A549 (cell line): ENCODE results near the gene YBX2. TPM values are rescaled to one million over a fixed set of nuclear protein-coding genes. Genes with fewer than 3 reads are reported as not detected.

Experiments used
- ATAC-seq, 2 experiments: fragments of 200-7000 bp in 1 of 2; fragments of >200 bp in 1 of 2; cut with Nextera tagmentation in 1 of 2; cut with Tn5 transposase in 1 of 2; 3 replicates each; pipeline versions ENCODE4 v1.8.0 to v1.9.1; 2018 to 2020; ENCODE audit warnings: mild to moderate bottlenecking in 1 of 2, moderate library complexity in 1 of 2
- CTCF ChIA-PET: fragments of 300-600 bp; sonication (Branson Sonifier 250); formaldehyde crosslinking; extraction: SDS; loops from one replicate; lab custom pipeline; 2021; ENCODE audit warnings: antibody characterized with exemption, inconsistent platforms; lab: Yijun Ruan, JAX
- POLR2A ChIA-PET: fragments of 350-600 bp; formaldehyde crosslinking; extraction: SDS; loops from one replicate; lab custom pipeline; 2021; ENCODE audit warnings: antibody characterized with exemption, inconsistent platforms; lab: Yijun Ruan, JAX
- DNase-seq, 2 experiments: peaks; one replicate each; pipeline versions ENCODE4 v3.0.0 to v3.0.0-alpha.2; 2011 to 2016; ENCODE audit warnings: low read depth in 1 of 2, low spot score in 1 of 2
- FAIRE-seq: peaks from 2 replicates; lab custom pipeline; 2011; peaks lifted over from hg19 to GRCh38; lab: Jason Lieb, UNC
- H3K27ac ChIP-seq, 2 experiments: fragments of >200 bp; sonication (Bioruptor Twin); formaldehyde crosslinking; 3 replicates each; pipeline ENCODE4 v1.5.1; 2016 to 2017
- H3K4me1 ChIP-seq: fragments of >200 bp; sonication (Bioruptor Twin); formaldehyde crosslinking; 3 replicates; pipeline ENCODE4 v1.6.1; 2016
- H3K4me2 ChIP-seq: fragments of >200 bp; sonication (Bioruptor Twin); formaldehyde crosslinking; 3 replicates; pipeline ENCODE4 v1.6.1; 2016
- H3K4me3 ChIP-seq: fragments of >200 bp; sonication (Bioruptor Twin); formaldehyde crosslinking; 3 replicates; pipeline ENCODE4 v1.5.1; 2016
- H3K9me3 ChIP-seq: fragments of >200 bp; sonication (Bioruptor Twin); formaldehyde crosslinking; 3 replicates; pipeline ENCODE4 v1.6.1; 2016
- BHLHE40 ChIP-seq: IDR thresholded peaks from 2 replicates; pipeline ENCODE4 v1.6.1; 2012; ENCODE audit warnings: low read depth, low read length, inconsistent platforms
- CHD2 ChIP-seq: fragments of 150-350 bp; IDR thresholded peaks from 2 replicates; pipeline ENCODE4 v1.6.1; 2014; ENCODE audit warnings: low read length; ENCODE audit not compliant: partially characterized antibody
- CHD4 ChIP-seq: fragments of 200-600 bp; sonication (generic); IDR thresholded peaks from 2 replicates; pipeline ENCODE4 v1.6.1; 2016; ENCODE audit warnings: antibody characterized with exemption, mild to moderate bottlenecking, borderline replicate concordance
- E2F6 ChIP-seq: IDR thresholded peaks from 2 replicates; pipeline ENCODE4 v1.6.1; 2012; ENCODE audit warnings: low read depth, borderline replicate concordance
- EHF ChIP-seq: fragments of 250-450 bp; sonication (Bioruptor Pico); IDR thresholded peaks from 2 replicates; pipeline ENCODE4 v1.5.0; 2020; ENCODE audit warnings: mild to moderate bottlenecking
- FOSL2 ChIP-seq, 2 experiments: fragments of 450-650 bp in 1 of 2; fragments of >200 bp in 1 of 2; sonication (Bioruptor Twin) in 1 of 2; formaldehyde crosslinking; IDR thresholded peaks; 2 replicates each; pipeline versions ENCODE4 v1.5.0 to v1.6.1; 2016 to 2020; ENCODE audit warnings: mild to moderate bottlenecking in 1 of 2, moderate library complexity in 1 of 2
- GATA3 ChIP-seq: IDR thresholded peaks from 2 replicates; pipeline ENCODE4 v1.6.1; 2012; ENCODE audit warnings: borderline replicate concordance
- HOXA7 ChIP-seq: fragments of 250-450 bp; sonication (Bioruptor Pico); IDR thresholded peaks from 2 replicates; pipeline ENCODE4 v1.5.0; 2020; ENCODE audit warnings: mild to moderate bottlenecking, moderate library complexity
- HOXB5 ChIP-seq: fragments of 250-450 bp; sonication (Bioruptor Pico); IDR thresholded peaks from 2 replicates; pipeline ENCODE4 v1.5.0; 2020; ENCODE audit warnings: mild to moderate bottlenecking, moderate library complexity
- JUN ChIP-seq, 2 experiments: fragments of >200 bp; sonication (Bioruptor Twin); formaldehyde crosslinking; IDR thresholded peaks; 2 replicates in 1 of 2; 3 replicates in 1 of 2; pipeline ENCODE4 v1.6.1; 2016 to 2017
- JUNB ChIP-seq: fragments of >200 bp; sonication (Bioruptor Twin); formaldehyde crosslinking; IDR thresholded peaks from 2 replicates; pipeline ENCODE4 v1.6.1; 2016
- MYC ChIP-seq: IDR thresholded peaks from 2 replicates; pipeline ENCODE4 v1.6.1; 2012; ENCODE audit warnings: mild to moderate bottlenecking, inconsistent platforms, low read length, improper control_type of control experiment, borderline replicate concordance
- NFE2L2 ChIP-seq: fragments of 150-350 bp; conservative IDR thresholded peaks from 2 replicates; pipeline ENCODE4 v1.6.1; 2014; ENCODE audit warnings: low read length
- PBX3 ChIP-seq: IDR thresholded peaks from 2 replicates; pipeline ENCODE4 v1.6.1; 2012
- PHF8 ChIP-seq: fragments of 200-600 bp; sonication (generic); IDR thresholded peaks from 2 replicates; pipeline ENCODE4 v1.6.1; 2016; ENCODE audit warnings: low read depth, mild to moderate bottlenecking, antibody characterized with exemption, moderate library complexity, borderline replicate concordance
- POLR2A ChIP-seq: IDR thresholded peaks from 2 replicates; pipeline ENCODE4 v1.6.1; 2012; ENCODE audit warnings: mild to moderate bottlenecking, low read length
- POLR2AphosphoS2 ChIP-seq: conservative IDR thresholded peaks from 2 replicates; pipeline ENCODE4 v1.6.1; 2012; ENCODE audit warnings: low read length, improper control_type of control experiment, inconsistent platforms
- RAD21 ChIP-seq, 2 experiments: fragments of >200 bp in 1 of 2; sonication (Bioruptor Twin) in 1 of 2; formaldehyde crosslinking in 1 of 2; IDR thresholded peaks in 1 of 2; conservative IDR thresholded peaks in 1 of 2; 2 replicates in 1 of 2; 3 replicates in 1 of 2; pipeline ENCODE4 v1.6.1; 2012 to 2018; ENCODE audit warnings: inconsistent platforms in 1 of 2
- RARB ChIP-seq: fragments of 250-450 bp; sonication (Bioruptor Pico); IDR thresholded peaks from 2 replicates; pipeline ENCODE4 v1.8.0; 2021; ENCODE audit warnings: mild to moderate bottlenecking, moderate library complexity
- RFX5 ChIP-seq: fragments of 450-650 bp; IDR thresholded peaks from 2 replicates; pipeline ENCODE4 v1.7.1; 2014; ENCODE audit warnings: antibody characterized with exemption, mild to moderate bottlenecking, moderate library complexity
- SMC3 ChIP-seq: fragments of >200 bp; sonication (Bioruptor Twin); formaldehyde crosslinking; IDR thresholded peaks from 3 replicates; pipeline ENCODE4 v1.6.1; 2018; ENCODE audit warnings: inconsistent platforms
- TFCP2L1 ChIP-seq: fragments of 250-450 bp; sonication (Bioruptor Pico); IDR thresholded peaks from 2 replicates; pipeline ENCODE4 v1.5.0; 2021; ENCODE audit warnings: mild to moderate bottlenecking
- TP53 ChIP-seq: fragments of 250-450 bp; sonication (Bioruptor Pico); IDR thresholded peaks from 2 replicates; pipeline ENCODE4 v1.5.0; 2021; ENCODE audit warnings: mild to moderate bottlenecking, moderate library complexity
- WGBS: methylation state at CpG from one replicate; pipeline ENCODE4 v1.1.6; 2017; ENCODE audit errors: missing lambda C conversion rate; 5-methylcytosine and 5-hydroxymethylcytosine counted together
- polyA plus RNA-seq, 4 experiments: library from polyadenylated mRNA; depleted of rRNA in 3 of 4; stranded (reverse); fragments of >200 nt; fragmentation: RNase III in 1 of 4; extraction: RNeasy Plus Mini Kit Qiagen cat#74134 plus additional on column Dnase treatment in 1 of 4; gene quantifications; 2 replicates in 3 of 4; 3 replicates in 1 of 4; pipeline ENCODE4 v1.2.3, GENCODE V29; 2011 to 2017
- TF ChIP-seq, protein P1 (sequence below): fragments of >200 bp; sonication (Bioruptor Twin); formaldehyde crosslinking; IDR thresholded peaks from 3 replicates; pipeline ENCODE4 v1.6.1; 2016
- TF ChIP-seq, protein P2 (sequence below): IDR thresholded peaks from 2 replicates; pipeline ENCODE4 v1.6.1; 2012
- TF ChIP-seq, protein P3 (sequence below): fragments of >200 bp; sonication (Bioruptor Twin); formaldehyde crosslinking; IDR thresholded peaks from 3 replicates; pipeline ENCODE4 v1.5.1; 2016

YBX2 gene
- polyA plus RNA-seq, 2 of the 4 experiments (the other 2 are of a cell fraction): 0.36 to 0.61 TPM

GRCh38 chr17:7254511-7254910 is 39.9 kb downstream of the YBX2 start:
- FAIRE-seq: no peak
- CTCF ChIA-PET: interaction anchor here (1.0 to 5.6 kb wide), 8 partner anchors 9 to 333 kb away, joined by 3 to 42 read pairs (median 6); partner anchors contain the start of gene SLC2A4
- Histone ChIP-seq H3K4me2 (no peak overlapping the region), H3K27ac (no peak overlapping the region), H3K4me1 (peaks cover 31% of the 10 kb centered on the region), H3K9me3 (no peaks in the 10 kb centered on the region), H3K4me3 (no peak overlapping the region)
- POLR2A ChIA-PET: no interaction called here
- DNase-seq: no peak
- ATAC-seq: no peak
- TF ChIP-seq E2F6: no peak
- 90% methylated on average over 4 of the region's 4 CpGs for WGBS

GRCh38 chr17:7253082-7253481 is 41.4 kb downstream of the YBX2 start:
- Histone ChIP-seq H3K4me3 (peak overlapping the region; percentile 99), H3K4me1 (peaks cover 28% of the 10 kb centered on the region), H3K9me3 (no peaks in the 10 kb centered on the region), H3K27ac (peak overlapping the region; percentile 96 to 99), H3K4me2 (peak overlapping the region; percentile 96)
- ChIA-PET CTCF (no interaction called here), POLR2A (no interaction called here)
- no peak for DNase-seq
- ATAC-seq: no peak
- no peak for FAIRE-seq
- WGBS: 72% methylated on average over 5 of the region's 5 CpGs
- TF ChIP-seq NFE2L2 (no peak), HOXA7 (0 out of 2 replicates have a peak, but pooled peaks have one; percentile 57), TFCP2L1 (CRISPR knock-in tag) (0 out of 2 replicates have a peak, but pooled peaks have one; percentile 33)
- TF ChIP-seq, all 56 proteins: peak for 2

DNA sequence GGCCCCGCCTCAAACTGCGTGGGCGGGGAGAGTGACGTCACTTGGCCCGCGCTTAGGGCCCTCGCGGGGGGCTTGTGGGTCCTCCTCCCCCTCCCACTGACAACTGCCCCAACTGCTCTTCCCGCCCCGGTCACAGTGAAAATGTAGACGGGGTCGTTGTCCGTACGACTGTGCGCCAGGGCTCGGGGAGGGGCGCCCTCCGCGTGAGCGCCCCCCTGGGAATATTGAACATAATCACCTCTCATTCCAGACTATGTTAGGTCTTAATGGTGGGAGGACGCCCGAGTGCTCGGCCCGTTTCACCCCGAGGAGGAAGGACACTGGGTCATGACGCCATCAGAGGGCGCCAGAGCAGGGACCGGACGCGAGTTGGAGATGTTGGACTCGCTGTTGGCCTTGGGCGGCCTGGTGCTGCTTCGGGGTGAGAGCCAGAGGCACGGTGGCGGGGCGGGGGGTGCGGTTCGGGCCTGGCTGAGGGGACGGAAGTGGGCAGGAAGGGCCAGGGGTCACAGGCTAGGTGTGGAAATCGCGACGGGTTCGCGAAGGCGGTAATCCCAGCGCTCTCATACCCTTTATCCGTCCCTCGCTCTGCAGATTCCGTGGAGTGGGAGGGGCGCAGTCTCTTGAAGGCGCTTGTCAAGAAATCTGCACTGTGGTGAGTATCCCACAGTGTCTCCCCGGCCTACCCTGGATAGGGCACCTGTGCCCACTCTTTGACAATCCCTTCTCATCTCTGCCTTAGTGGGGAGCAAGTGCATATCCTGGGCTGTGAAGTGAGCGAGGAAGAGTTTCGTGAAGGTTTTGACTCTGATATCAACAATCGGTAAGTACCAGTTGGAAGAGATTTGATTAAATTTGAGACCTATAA is 42.0 kb downstream of the YBX2 start, which contains the start of gene ELP5:
TSS of gene ELP5 (plus strand) at position 40 of the 868 bp plus-strand sequence. CDS start at position 376, 336 bp downstream.
- peak; percentile 97 to 98 for DNase-seq
- peak within 1 kb of the TSS; percentile 99 for H3K4me3 ChIP-seq
- H3K27ac ChIP-seq: peak within 1 kb of the TSS; percentile 96 to 99
- ChIA-PET CTCF (interaction anchor here (1.6 kb wide), 1 partner anchor 11 kb away, joined by 7 read pairs; the partner anchor contains the start of gene GABARAP), POLR2A (interaction anchor here (1.0 to 2.0 kb wide), 3 partner anchors 10 to 14 kb away, joined by 3 to 15 read pairs (median 6); partner anchors contain the start of genes GABARAP and PHF23)
- 3% methylated on average over 48 of the region's 55 CpGs for WGBS
- FAIRE-seq: peak; percentile 88
- peak within 1 kb of the TSS; percentile 96 for H3K4me2 ChIP-seq
- H3K9me3 ChIP-seq: no peaks in the 10 kb centered on the region
- ATAC-seq: peak; percentile 85 to 86
- peaks cover 28% of the 10 kb centered on the region for H3K4me1 ChIP-seq
- peak; percentile 71; the same call in 1 of the 2 replicates for TF ChIP-seq MYC
- peak; percentile 78 for TF ChIP-seq RFX5
- TF ChIP-seq, protein P1, sequence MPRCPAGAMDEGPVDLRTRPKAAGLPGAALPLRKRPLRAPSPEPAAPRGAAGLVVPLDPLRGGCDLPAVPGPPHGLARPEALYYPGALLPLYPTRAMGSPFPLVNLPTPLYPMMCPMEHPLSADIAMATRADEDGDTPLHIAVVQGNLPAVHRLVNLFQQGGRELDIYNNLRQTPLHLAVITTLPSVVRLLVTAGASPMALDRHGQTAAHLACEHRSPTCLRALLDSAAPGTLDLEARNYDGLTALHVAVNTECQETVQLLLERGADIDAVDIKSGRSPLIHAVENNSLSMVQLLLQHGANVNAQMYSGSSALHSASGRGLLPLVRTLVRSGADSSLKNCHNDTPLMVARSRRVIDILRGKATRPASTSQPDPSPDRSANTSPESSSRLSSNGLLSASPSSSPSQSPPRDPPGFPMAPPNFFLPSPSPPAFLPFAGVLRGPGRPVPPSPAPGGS: peak; percentile 41; the same call in 1 of the 3 replicates
- peak in 1 of 2 experiments; percentile 90; a peak in 3 of 5 replicates for TF ChIP-seq JUN (IDR thresholded peaks at IDR 0.05)
- TF ChIP-seq CHD2: no peak
- TF ChIP-seq RARB (CRISPR knock-in tag): no peak
- peak; percentile 90 for TF ChIP-seq POLR2A
- TF ChIP-seq, protein P2, sequence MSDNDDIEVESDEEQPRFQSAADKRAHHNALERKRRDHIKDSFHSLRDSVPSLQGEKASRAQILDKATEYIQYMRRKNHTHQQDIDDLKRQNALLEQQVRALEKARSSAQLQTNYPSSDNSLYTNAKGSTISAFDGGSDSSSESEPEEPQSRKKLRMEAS: peak; percentile 82
- TF ChIP-seq EHF (CRISPR knock-in tag): no peak
- TF ChIP-seq POLR2AphosphoS2: no peak
- peak; percentile 31 to 56; a peak in 4 of 5 replicates for TF ChIP-seq RAD21 (conservative IDR thresholded peaks at IDR 0.05 in 1 of 2, IDR thresholded peaks at IDR 0.05 in 1 of 2)
- peak; percentile 39; the same call in 1 of the 2 replicates for TF ChIP-seq HOXB5 (CRISPR knock-in tag)
- TF ChIP-seq, protein P3, sequence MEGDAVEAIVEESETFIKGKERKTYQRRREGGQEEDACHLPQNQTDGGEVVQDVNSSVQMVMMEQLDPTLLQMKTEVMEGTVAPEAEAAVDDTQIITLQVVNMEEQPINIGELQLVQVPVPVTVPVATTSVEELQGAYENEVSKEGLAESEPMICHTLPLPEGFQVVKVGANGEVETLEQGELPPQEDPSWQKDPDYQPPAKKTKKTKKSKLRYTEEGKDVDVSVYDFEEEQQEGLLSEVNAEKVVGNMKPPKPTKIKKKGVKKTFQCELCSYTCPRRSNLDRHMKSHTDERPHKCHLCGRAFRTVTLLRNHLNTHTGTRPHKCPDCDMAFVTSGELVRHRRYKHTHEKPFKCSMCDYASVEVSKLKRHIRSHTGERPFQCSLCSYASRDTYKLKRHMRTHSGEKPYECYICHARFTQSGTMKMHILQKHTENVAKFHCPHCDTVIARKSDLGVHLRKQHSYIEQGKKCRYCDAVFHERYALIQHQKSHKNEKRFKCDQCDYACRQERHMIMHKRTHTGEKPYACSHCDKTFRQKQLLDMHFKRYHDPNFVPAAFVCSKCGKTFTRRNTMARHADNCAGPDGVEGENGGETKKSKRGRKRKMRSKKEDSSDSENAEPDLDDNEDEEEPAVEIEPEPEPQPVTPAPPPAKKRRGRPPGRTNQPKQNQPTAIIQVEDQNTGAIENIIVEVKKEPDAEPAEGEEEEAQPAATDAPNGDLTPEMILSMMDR: peak; percentile 54
- TF ChIP-seq JUNB: no peak
- TF ChIP-seq PHF8: peak; percentile 95
- TF ChIP-seq SMC3: peak; percentile 61
- TF ChIP-seq GATA3: peak; percentile 35; the same call in 1 of the 2 replicates
- no peak for TF ChIP-seq NFE2L2
- 0 out of 2 replicates have a peak, but pooled peaks have one; percentile 16 for TF ChIP-seq PBX3
- 0 out of 2 replicates have a peak, but pooled peaks have one; percentile 9 for TF ChIP-seq E2F6
- no peak for TF ChIP-seq CHD4
- TF ChIP-seq BHLHE40: no peak
- TF ChIP-seq FOSL2 (IDR thresholded peaks at IDR 0.05): no peak
- TF ChIP-seq FOSL2 (CRISPR knock-in tag; IDR thresholded peaks at IDR 0.05): no peak; the same call in 1 of the 2 replicates
- TF ChIP-seq TP53 (CRISPR knock-in tag): 0 out of 2 replicates have a peak, but pooled peaks have one; percentile 32
